K562 (cell line): ENCODE results near the gene EXOC4.

Experiments
- ARID2 ChIP-seq: fragments of 450-650 bp; IDR thresholded peaks from 2 replicates; pipeline ENCODE4 v1.6.1; 2017; ENCODE audit warnings: antibody characterized with exemption, mild to moderate bottlenecking
- CBX2 ChIP-seq: fragments of 200-600 bp; sonication (generic); IDR thresholded peaks from one replicate; pipeline ENCODE4 v1.6.1; 2012; ENCODE audit warnings: mild to moderate bottlenecking, low read length, inconsistent platforms; ENCODE audit not compliant: insufficient read depth, poor library complexity, severe bottlenecking
- EP300 ChIP-seq: IDR thresholded peaks from 2 replicates; pipeline ENCODE4 v1.6.1; 2012; ENCODE audit warnings: low read length, improper control_type of control experiment
- FIP1L1 ChIP-seq: fragments of 200-400 bp; formaldehyde crosslinking; IDR thresholded peaks from 2 replicates; pipeline ENCODE4 v1.6.1; 2018; ENCODE audit warnings: mild to moderate bottlenecking, low read depth, low read length; ENCODE audit not compliant: poor library complexity, severe bottlenecking
- FOXM1 ChIP-seq, 2 experiments: fragments of 450-650 bp in 1 of 2; sonication (generic) in 1 of 2; formaldehyde crosslinking in 1 of 2; IDR thresholded peaks; 2 replicates each; pipeline versions ENCODE4 v1.6.1 to v1.9.0; 2017 to 2022; ENCODE audit warnings: low read depth in 2 of 2, mild to moderate bottlenecking in 2 of 2, missing genetic modification reagents in 1 of 2, moderate library complexity in 1 of 2
- MED1 ChIP-seq: sonication (generic); formaldehyde crosslinking; IDR thresholded peaks from 2 replicates; pipeline ENCODE4 v1.8.1; 2023; ENCODE audit warnings: missing genetic modification reagents, borderline replicate concordance
- POLR2A ChIP-seq: fragments of 450-650 bp; conservative IDR thresholded peaks from 2 replicates; pipeline ENCODE4 v1.6.1; 2016
- ZNF140 ChIP-seq: fragments of 250-450 bp; sonication (Bioruptor Pico); IDR thresholded peaks from 2 replicates; pipeline ENCODE4 v1.8.0; 2021; ENCODE audit warnings: moderate library complexity, mild to moderate bottlenecking, inconsistent platforms
- TF ChIP-seq, protein P1 (sequence below), 3 experiments: IDR thresholded peaks in 2 of 3; conservative IDR thresholded peaks in 1 of 3; 2 replicates each; pipeline ENCODE4 v1.5.1; 2011 to 2012; ENCODE audit warnings: low read length in 3 of 3, mild to moderate bottlenecking in 3 of 3, control low read depth in 2 of 3, improper control_type of control experiment in 1 of 3, inconsistent platforms in 1 of 3, low read depth in 1 of 3, mixed read lengths in 1 of 3, moderate library complexity in 1 of 3; ENCODE audit not compliant: insufficient read depth in 2 of 3
- TF ChIP-seq, protein P2 (sequence below): IDR thresholded peaks from 2 replicates; pipeline ENCODE4 v1.6.1; 2016; ENCODE audit warnings: missing genetic modification characterization, missing compliant biosample characterization
- TF ChIP-seq, protein P3 (sequence below): fragments of 450-650 bp; IDR thresholded peaks from 2 replicates; pipeline ENCODE4 v1.6.1; 2016; ENCODE audit warnings: low read depth
- TF ChIP-seq, protein P4 (sequence below): sonication (generic); formaldehyde crosslinking; IDR thresholded peaks from 2 replicates; pipeline ENCODE4 v1.4.0; 2020; ENCODE audit warnings: mild to moderate bottlenecking, missing genetic modification reagents

DNA sequence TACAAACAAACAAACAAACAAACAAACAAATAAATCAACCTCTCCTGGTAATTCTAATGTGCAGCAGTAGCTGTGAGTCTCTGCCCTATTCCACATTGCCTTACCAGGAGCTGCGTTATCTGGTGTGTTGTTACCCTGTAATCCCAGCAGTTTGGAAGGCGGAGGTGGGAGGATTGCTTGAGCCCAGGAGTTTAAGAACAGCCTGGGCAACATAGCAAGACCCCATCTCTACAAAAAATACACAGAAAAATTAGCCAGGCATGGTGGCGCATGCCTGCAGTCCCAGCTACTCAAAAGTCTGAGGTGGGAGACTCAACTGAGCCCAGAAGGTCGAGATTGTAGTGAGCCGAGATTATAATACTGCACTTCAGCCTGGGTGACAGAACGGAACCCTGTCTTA, 192.7 kb downstream of the EXOC4 start:
- TF ChIP-seq, protein P1, sequence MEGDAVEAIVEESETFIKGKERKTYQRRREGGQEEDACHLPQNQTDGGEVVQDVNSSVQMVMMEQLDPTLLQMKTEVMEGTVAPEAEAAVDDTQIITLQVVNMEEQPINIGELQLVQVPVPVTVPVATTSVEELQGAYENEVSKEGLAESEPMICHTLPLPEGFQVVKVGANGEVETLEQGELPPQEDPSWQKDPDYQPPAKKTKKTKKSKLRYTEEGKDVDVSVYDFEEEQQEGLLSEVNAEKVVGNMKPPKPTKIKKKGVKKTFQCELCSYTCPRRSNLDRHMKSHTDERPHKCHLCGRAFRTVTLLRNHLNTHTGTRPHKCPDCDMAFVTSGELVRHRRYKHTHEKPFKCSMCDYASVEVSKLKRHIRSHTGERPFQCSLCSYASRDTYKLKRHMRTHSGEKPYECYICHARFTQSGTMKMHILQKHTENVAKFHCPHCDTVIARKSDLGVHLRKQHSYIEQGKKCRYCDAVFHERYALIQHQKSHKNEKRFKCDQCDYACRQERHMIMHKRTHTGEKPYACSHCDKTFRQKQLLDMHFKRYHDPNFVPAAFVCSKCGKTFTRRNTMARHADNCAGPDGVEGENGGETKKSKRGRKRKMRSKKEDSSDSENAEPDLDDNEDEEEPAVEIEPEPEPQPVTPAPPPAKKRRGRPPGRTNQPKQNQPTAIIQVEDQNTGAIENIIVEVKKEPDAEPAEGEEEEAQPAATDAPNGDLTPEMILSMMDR (IDR thresholded peaks at IDR 0.05 in 2 of 3, conservative IDR thresholded peaks at IDR 0.05 in 1 of 3; ENCODE audit: insufficient read depth in 2 of 3, low read depth in 1 of 3, low read length in 3 of 3) = no peak
- no peak for TF ChIP-seq EP300
- no peak for TF ChIP-seq MED1 (CRISPR knock-in tag)
- no peak for TF ChIP-seq POLR2A
- TF ChIP-seq ARID2 = no peak
- TF ChIP-seq, protein P2, sequence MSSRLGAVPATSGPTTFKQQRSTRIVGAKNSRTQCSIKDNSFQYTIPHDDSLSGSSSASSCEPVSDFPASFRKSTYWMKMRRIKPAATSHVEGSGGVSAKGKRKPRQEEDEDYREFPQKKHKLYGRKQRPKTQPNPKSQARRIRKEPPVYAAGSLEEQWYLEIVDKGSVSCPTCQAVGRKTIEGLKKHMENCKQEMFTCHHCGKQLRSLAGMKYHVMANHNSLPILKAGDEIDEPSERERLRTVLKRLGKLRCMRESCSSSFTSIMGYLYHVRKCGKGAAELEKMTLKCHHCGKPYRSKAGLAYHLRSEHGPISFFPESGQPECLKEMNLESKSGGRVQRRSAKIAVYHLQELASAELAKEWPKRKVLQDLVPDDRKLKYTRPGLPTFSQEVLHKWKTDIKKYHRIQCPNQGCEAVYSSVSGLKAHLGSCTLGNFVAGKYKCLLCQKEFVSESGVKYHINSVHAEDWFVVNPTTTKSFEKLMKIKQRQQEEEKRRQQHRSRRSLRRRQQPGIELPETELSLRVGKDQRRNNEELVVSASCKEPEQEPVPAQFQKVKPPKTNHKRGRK = no peak
- no peak for TF ChIP-seq ZNF140 (CRISPR knock-in tag)
- TF ChIP-seq FOXM1 (IDR thresholded peaks at IDR 0.05; ENCODE audit: low read depth) = no peak
- TF ChIP-seq FOXM1 (CRISPR knock-in tag; IDR thresholded peaks at IDR 0.05; ENCODE audit: low read depth) = no peak
- TF ChIP-seq FIP1L1 = no peak
- TF ChIP-seq CBX2 = no peak
- TF ChIP-seq, protein P3, sequence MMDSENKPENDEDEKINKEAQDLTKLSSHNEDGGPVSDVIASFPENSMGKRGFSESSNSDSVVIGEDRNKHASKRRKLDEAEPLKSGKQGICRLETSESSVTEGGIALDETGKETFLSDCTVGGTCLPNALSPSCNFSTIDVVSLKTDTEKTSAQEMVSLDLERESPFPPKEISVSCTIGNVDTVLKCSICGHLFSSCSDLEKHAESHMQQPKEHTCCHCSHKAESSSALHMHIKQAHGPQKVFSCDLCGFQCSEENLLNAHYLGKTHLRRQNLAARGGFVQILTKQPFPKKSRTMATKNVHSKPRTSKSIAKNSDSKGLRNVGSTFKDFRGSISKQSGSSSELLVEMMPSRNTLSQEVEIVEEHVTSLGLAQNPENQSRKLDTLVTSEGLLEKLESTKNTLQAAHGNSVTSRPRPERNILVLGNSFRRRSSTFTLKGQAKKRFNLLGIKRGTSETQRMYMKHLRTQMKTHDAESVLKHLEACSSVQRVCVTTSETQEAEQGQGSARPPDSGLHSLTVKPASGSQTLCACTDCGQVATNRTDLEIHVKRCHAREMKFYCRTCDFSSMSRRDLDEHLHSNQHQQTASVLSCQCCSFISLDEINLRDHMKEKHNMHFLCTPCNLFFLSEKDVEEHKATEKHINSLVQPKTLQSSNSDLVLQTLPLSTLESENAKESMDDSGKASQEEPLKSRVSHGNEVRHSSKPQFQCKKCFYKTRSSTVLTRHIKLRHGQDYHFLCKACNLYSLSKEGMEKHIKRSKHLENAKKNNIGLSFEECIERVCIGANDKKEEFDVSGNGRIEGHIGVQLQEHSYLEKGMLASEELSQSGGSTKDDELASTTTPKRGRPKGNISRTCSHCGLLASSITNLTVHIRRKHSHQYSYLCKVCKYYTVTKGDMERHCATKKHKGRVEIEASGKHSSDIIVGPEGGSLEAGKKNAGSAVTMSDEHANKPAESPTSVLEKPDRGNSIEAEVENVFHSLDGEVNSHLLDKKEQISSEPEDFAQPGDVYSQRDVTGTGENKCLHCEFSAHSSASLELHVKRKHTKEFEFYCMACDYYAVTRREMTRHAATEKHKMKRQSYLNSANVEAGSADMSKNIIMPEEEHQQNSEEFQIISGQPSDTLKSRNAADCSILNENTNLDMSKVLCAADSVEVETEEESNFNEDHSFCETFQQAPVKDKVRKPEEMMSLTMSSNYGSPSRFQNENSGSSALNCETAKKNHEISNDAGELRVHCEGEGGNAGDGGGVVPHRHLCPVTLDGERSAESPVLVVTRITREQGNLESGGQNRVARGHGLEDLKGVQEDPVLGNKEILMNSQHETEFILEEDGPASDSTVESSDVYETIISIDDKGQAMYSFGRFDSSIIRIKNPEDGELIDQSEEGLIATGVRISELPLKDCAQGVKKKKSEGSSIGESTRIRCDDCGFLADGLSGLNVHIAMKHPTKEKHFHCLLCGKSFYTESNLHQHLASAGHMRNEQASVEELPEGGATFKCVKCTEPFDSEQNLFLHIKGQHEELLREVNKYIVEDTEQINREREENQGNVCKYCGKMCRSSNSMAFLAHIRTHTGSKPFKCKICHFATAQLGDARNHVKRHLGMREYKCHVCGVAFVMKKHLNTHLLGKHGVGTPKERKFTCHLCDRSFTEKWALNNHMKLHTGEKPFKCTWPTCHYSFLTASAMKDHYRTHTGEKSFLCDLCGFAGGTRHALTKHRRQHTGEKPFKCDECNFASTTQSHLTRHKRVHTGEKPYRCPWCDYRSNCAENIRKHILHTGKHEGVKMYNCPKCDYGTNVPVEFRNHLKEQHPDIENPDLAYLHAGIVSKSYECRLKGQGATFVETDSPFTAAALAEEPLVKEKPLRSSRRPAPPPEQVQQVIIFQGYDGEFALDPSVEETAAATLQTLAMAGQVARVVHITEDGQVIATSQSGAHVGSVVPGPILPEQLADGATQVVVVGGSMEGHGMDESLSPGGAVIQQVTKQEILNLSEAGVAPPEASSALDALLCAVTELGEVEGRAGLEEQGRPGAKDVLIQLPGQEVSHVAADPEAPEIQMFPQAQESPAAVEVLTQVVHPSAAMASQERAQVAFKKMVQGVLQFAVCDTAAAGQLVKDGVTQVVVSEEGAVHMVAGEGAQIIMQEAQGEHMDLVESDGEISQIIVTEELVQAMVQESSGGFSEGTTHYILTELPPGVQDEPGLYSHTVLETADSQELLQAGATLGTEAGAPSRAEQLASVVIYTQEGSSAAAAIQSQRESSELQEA = no peak
- TF ChIP-seq, protein P4, sequence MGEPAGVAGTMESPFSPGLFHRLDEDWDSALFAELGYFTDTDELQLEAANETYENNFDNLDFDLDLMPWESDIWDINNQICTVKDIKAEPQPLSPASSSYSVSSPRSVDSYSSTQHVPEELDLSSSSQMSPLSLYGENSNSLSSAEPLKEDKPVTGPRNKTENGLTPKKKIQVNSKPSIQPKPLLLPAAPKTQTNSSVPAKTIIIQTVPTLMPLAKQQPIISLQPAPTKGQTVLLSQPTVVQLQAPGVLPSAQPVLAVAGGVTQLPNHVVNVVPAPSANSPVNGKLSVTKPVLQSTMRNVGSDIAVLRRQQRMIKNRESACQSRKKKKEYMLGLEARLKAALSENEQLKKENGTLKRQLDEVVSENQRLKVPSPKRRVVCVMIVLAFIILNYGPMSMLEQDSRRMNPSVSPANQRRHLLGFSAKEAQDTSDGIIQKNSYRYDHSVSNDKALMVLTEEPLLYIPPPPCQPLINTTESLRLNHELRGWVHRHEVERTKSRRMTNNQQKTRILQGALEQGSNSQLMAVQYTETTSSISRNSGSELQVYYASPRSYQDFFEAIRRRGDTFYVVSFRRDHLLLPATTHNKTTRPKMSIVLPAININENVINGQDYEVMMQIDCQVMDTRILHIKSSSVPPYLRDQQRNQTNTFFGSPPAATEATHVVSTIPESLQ (CRISPR knock-in tag) = no peak
